ENCODE results near the gene ANLN. TPM values are rescaled to one million over a fixed set of nuclear protein-coding genes. Genes with fewer than 3 reads are reported as not detected.

Gene ANLN
- total and polyA plus RNA-seq, 2 experiments from 2014 or later: 26.9 to 66.7 TPM

DNA sequence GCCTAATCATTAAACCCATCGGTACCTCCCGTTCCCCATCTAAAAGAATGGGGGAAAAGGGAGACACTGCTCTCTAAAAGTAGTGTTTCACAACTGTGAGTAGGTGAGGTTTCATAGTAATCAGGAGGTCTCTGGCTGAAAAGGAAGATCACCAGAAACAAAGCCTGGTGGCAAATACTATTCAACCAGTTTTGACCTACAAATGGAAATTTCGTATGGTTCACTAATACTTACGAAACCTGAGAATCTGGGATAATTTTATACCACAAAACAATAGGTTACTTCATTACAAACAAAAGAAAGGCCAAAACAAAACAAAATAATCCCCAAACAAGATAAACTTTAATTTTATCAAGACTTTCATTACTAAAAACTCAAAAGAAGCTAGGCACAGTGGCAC, 28.4 kb upstream of the ANLN start:
- no peaks in the 10 kb centered on the region for H3F3A ChIP-seq (replicated peaks; ENCODE audit: low read depth)
- peaks cover 22% of the 10 kb centered on the region; the same call in 2 of the 3 replicates for H3K4me1 Mint-ChIP-seq
- no peak overlapping the region for H3K27ac Mint-ChIP-seq
- H4K20me1 ChIP-seq (replicated peaks; ENCODE audit: insufficient read depth): no peaks in the 10 kb centered on the region; the same call in 1 of the 2 replicates
- H3K4me3 Mint-ChIP-seq: no peak overlapping the region
- H3K9me2 ChIP-seq (ENCODE audit: insufficient read depth): no peaks in the 10 kb centered on the region
- H2AFZ ChIP-seq: no peak overlapping the region
- H3K9me3 Mint-ChIP-seq: no peaks in the 10 kb centered on the region
- H3K4me3 ChIP-seq: no peak overlapping the region
- no peak overlapping the region for H3K4me2 ChIP-seq
- ATAC-seq (peak; percentile 25; the same call in 2 of the 3 replicates), DNase-seq (ENCODE audit: low spot score) (no peak)
- H3K27me3 ChIP-seq (ENCODE audit: insufficient read depth): peaks cover 100% of the 10 kb centered on the region
- no peak overlapping the region for H3K27ac ChIP-seq (ENCODE audit: low read depth)
- peaks cover 26% of the 10 kb centered on the region for H3K4me1 ChIP-seq (ENCODE audit: insufficient read depth)
- no peak for TF ChIP-seq POLR2AphosphoS5 (IDR thresholded peaks at IDR 0.05; ENCODE audit: low read depth)
- no peak for TF ChIP-seq ETS1 (IDR thresholded peaks at IDR 0.05)
- no peak for TF ChIP-seq REST (IDR thresholded peaks at IDR 0.05; ENCODE audit: unreplicated experiment)
- TF ChIP-seq CREB1 (CRISPR knock-in tag; IDR thresholded peaks at IDR 0.05; ENCODE audit: low read depth): no peak
- TF ChIP-seq STAT1 (IDR thresholded peaks at IDR 0.05; ENCODE audit: unreplicated experiment): no peak
- TF ChIP-seq, protein P1, sequence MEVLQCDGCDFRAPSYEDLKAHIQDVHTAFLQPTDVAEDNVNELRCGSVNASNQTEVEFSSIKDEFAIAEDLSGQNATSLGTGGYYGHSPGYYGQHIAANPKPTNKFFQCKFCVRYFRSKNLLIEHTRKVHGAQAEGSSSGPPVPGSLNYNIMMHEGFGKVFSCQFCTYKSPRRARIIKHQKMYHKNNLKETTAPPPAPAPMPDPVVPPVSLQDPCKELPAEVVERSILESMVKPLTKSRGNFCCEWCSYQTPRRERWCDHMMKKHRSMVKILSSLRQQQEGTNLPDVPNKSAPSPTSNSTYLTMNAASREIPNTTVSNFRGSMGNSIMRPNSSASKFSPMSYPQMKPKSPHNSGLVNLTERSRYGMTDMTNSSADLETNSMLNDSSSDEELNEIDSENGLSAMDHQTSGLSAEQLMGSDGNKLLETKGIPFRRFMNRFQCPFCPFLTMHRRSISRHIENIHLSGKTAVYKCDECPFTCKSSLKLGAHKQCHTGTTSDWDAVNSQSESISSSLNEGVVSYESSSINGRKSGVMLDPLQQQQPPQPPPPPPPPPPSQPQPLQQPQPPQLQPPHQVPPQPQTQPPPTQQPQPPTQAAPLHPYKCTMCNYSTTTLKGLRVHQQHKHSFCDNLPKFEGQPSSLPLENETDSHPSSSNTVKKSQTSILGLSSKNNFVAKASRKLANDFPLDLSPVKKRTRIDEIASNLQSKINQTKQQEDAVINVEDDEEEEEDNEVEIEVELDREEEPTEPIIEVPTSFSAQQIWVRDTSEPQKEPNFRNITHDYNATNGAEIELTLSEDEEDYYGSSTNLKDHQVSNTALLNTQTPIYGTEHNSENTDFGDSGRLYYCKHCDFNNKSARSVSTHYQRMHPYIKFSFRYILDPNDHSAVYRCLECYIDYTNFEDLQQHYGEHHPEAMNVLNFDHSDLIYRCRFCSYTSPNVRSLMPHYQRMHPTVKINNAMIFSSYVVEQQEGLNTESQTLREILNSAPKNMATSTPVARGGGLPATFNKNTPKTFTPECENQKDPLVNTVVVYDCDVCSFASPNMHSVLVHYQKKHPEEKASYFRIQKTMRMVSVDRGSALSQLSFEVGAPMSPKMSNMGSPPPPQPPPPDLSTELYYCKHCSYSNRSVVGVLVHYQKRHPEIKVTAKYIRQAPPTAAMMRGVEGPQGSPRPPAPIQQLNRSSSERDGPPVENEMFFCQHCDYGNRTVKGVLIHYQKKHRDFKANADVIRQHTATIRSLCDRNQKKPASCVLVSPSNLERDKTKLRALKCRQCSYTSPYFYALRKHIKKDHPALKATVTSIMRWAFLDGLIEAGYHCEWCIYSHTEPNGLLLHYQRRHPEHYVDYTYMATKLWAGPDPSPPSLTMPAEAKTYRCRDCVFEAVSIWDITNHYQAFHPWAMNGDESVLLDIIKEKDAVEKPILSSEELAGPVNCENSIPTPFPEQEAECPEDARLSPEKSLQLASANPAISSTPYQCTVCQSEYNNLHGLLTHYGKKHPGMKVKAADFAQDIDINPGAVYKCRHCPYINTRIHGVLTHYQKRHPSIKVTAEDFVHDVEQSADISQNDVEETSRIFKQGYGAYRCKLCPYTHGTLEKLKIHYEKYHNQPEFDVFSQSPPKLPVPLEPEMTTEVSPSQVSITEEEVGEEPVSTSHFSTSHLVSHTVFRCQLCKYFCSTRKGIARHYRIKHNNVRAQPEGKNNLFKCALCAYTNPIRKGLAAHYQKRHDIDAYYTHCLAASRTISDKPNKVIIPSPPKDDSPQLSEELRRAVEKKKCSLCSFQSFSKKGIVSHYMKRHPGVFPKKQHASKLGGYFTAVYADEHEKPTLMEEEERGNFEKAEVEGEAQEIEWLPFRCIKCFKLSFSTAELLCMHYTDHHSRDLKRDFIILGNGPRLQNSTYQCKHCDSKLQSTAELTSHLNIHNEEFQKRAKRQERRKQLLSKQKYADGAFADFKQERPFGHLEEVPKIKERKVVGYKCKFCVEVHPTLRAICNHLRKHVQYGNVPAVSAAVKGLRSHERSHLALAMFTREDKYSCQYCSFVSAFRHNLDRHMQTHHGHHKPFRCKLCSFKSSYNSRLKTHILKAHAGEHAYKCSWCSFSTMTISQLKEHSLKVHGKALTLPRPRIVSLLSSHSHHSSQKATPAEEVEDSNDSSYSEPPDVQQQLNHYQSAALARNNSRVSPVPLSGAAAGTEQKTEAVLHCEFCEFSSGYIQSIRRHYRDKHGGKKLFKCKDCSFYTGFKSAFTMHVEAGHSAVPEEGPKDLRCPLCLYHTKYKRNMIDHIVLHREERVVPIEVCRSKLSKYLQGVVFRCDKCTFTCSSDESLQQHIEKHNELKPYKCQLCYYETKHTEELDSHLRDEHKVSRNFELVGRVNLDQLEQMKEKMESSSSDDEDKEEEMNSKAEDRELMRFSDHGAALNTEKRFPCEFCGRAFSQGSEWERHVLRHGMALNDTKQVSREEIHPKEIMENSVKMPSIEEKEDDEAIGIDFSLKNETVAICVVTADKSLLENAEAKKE (CRISPR knock-in tag; IDR thresholded peaks at IDR 0.05): no peak
- no peak for TF ChIP-seq EZH2 (IDR thresholded peaks at IDR 0.05; ENCODE audit: low read depth, unreplicated experiment)
- TF ChIP-seq ZNF114 (CRISPR knock-in tag; IDR thresholded peaks at IDR 0.05): no peak
- no peak for TF ChIP-seq ZNF331 (CRISPR knock-in tag; IDR thresholded peaks at IDR 0.05; ENCODE audit: low read depth)
- no peak for TF ChIP-seq CTCF (conservative IDR thresholded peaks at IDR 0.05; ENCODE audit: low read depth in 2 of 2)
- no peak for TF ChIP-seq EZH2phosphoT487 (IDR thresholded peaks at IDR 0.05; ENCODE audit: unreplicated experiment)
- TF ChIP-seq JUNB (IDR thresholded peaks at IDR 0.05; ENCODE audit: unreplicated experiment): no peak
- TF ChIP-seq NANOG (IDR thresholded peaks at IDR 0.05; ENCODE audit: borderline replicate concordance): no peak
- H3K27me3 Mint-ChIP-seq (ENCODE audit: insufficient read depth, low read depth, poor library complexity): peaks cover 86% of the 10 kb centered on the region
- no peaks in the 10 kb centered on the region for H3K36me3 ChIP-seq (ENCODE audit: insufficient read depth)
- H3K36me3 Mint-ChIP-seq (ENCODE audit: low read depth): no peaks in the 10 kb centered on the region
- no peaks in the 10 kb centered on the region for H3K79me2 ChIP-seq (replicated peaks; ENCODE audit: insufficient read depth)
